Endothelial cell of umbilical vein (primary cell): Measurements from ENCODE around the gene ST6GALNAC4. TPM values are rescaled to one million over a fixed set of nuclear protein-coding genes. Genes with fewer than 3 reads are reported as not detected.

Experiments used
- BruUV-seq: library from RNA; stranded (reverse); fragments of 400-500 nt; replicated peaks from 2 replicates; lab custom pipeline; 2021; lab: Mats Ljungman, UMichigan
- CTCF ChIA-PET: fragments of 300-600, 350-600 bp; sonication (Branson Sonifier 250); formaldehyde crosslinking; loops from one replicate; lab custom pipeline; 2021; ENCODE audit warnings: antibody characterized with exemption, inconsistent platforms; lab: Charles Lee
- POLR2A ChIA-PET: fragments of 300-600, 350-600 bp; sonication (Branson Sonifier 250); formaldehyde crosslinking; loops from one replicate; lab custom pipeline; 2021; ENCODE audit warnings: antibody characterized with exemption, inconsistent platforms; lab: Charles Lee
- DNase-seq: peaks from one replicate; pipeline ENCODE4 v3.0.0-alpha.2; 2011; ENCODE audit warnings: low read depth, low spot score
- FAIRE-seq: peaks from 2 replicates; lab custom pipeline; 2011; peaks lifted over from hg19 to GRCh38; lab: Jason Lieb, UNC
- H2AFZ ChIP-seq: 2 replicates; pipeline ENCODE4 v1.6.0; 2012; ENCODE audit warnings: low read depth, low read length, control low read depth, inconsistent platforms
- H3K27ac ChIP-seq: 2 replicates; pipeline ENCODE4 v1.5.1; 2011; ENCODE audit warnings: low read depth, mild to moderate bottlenecking, control low read depth, low read length, moderate library complexity; ENCODE audit not compliant: insufficient read depth
- H3K27me3 ChIP-seq, 2 experiments: 2 replicates each; pipeline versions ENCODE4 v1.6.0 to v1.6.1; 2011; ENCODE audit warnings: low read length in 2 of 2, mixed read lengths in 1 of 2; ENCODE audit not compliant: control insufficient read depth in 2 of 2, insufficient read depth in 2 of 2
- H3K36me3 ChIP-seq, 2 experiments: 2 replicates in 1 of 2; 3 replicates in 1 of 2; pipeline ENCODE4 v1.5.1; 2011; ENCODE audit warnings: low read length in 2 of 2, mild to moderate bottlenecking in 1 of 2, moderate library complexity in 1 of 2; ENCODE audit not compliant: control insufficient read depth in 2 of 2, insufficient read depth in 2 of 2; ENCODE audit errors: extremely low read depth in 1 of 2
- H3K4me1 ChIP-seq: 3 replicates; pipeline ENCODE4 v1.5.1; 2011; ENCODE audit warnings: mild to moderate bottlenecking, low read length; ENCODE audit not compliant: control insufficient read depth, insufficient read depth; ENCODE audit errors: extremely low read depth
- H3K4me2 ChIP-seq: 2 replicates; pipeline ENCODE4 v1.6.1; 2011; ENCODE audit warnings: low read length, control low read depth, mixed read lengths; ENCODE audit not compliant: insufficient read depth
- H3K4me3 ChIP-seq, 3 experiments: fragments of 200-600 bp in 1 of 3; sonication (generic), shearing (Covaris generic) in 1 of 3; replicated peaks in 1 of 3; 2 replicates each; pipeline ENCODE4 v1.5.1; 2011 to 2016; ENCODE audit warnings: control low read depth in 3 of 3, low read length in 3 of 3, mild to moderate bottlenecking in 2 of 3, inconsistent platforms in 1 of 3, low read depth in 1 of 3, moderate library complexity in 1 of 3; ENCODE audit not compliant: insufficient read depth in 1 of 3
- H3K79me2 ChIP-seq: 2 replicates; pipeline ENCODE4 v1.6.0; 2012; ENCODE audit warnings: low read length, inconsistent platforms; ENCODE audit not compliant: control insufficient read depth, insufficient read depth
- H3K9ac ChIP-seq: replicated peaks from 2 replicates; pipeline ENCODE3; 2011; ENCODE audit warnings: low read length, control low read depth; ENCODE audit not compliant: insufficient read depth; ENCODE audit errors: extremely low read depth
- H3K9me1 ChIP-seq: replicated peaks from 3 replicates; pipeline ENCODE4 v1.6.0; 2011; ENCODE audit warnings: mild to moderate bottlenecking, low read length; ENCODE audit not compliant: control insufficient read depth, insufficient read depth; ENCODE audit errors: extremely low read depth
- H3K9me3 ChIP-seq: replicated peaks from 2 replicates; pipeline ENCODE4 v1.5.1; 2012; ENCODE audit warnings: low read length, inconsistent platforms; ENCODE audit not compliant: control insufficient read depth, insufficient read depth
- H4K20me1 ChIP-seq: replicated peaks from 2 replicates; pipeline ENCODE3; 2011; ENCODE audit warnings: mild to moderate bottlenecking, low read length; ENCODE audit not compliant: control insufficient read depth, insufficient read depth; ENCODE audit errors: extremely low read depth
- EZH2 ChIP-seq: IDR thresholded peaks from 2 replicates; pipeline ENCODE4 v1.6.1; 2012; ENCODE audit warnings: borderline replicate concordance, low read depth, mild to moderate bottlenecking, moderate library complexity, low read length, inconsistent platforms; ENCODE audit not compliant: severe bottlenecking
- FOS ChIP-seq: IDR thresholded peaks from 2 replicates; pipeline ENCODE4 v1.6.1; 2011; ENCODE audit warnings: mild to moderate bottlenecking, low read length, moderate library complexity, borderline replicate concordance; ENCODE audit not compliant: insufficient read depth
- GATA2 ChIP-seq: IDR thresholded peaks from 2 replicates; pipeline ENCODE4 v1.7.0; 2011; ENCODE audit warnings: low read depth, mild to moderate bottlenecking, moderate library complexity, mixed read lengths, low read length; ENCODE audit not compliant: insufficient read length, insufficient read depth
- JUN ChIP-seq: IDR thresholded peaks from 2 replicates; pipeline ENCODE4 v1.6.1; 2011; ENCODE audit warnings: borderline replicate concordance, low read depth; ENCODE audit not compliant: insufficient read length, insufficient read depth
- MYC ChIP-seq: IDR thresholded peaks from one replicate; pipeline ENCODE4 v1.6.1; 2011; ENCODE audit warnings: mild to moderate bottlenecking, low read depth, low read length
- POLR2A ChIP-seq: IDR thresholded peaks from 2 replicates; pipeline ENCODE4 v1.6.1; 2012; ENCODE audit warnings: low read depth, mild to moderate bottlenecking, control low read depth, low read length
- POLR2AphosphoS5 ChIP-seq: IDR thresholded peaks from 2 replicates; pipeline ENCODE4 v1.6.1; 2012; ENCODE audit warnings: low read depth, mild to moderate bottlenecking, control low read depth, low read length, moderate library complexity; ENCODE audit not compliant: insufficient read depth
- dilution Hi-C: fragments of 300-500 bp; cut with MboI; formaldehyde crosslinking; loops from one replicate; pipeline ENCODE4 v1.15.0; 2019; ENCODE audit warnings: low sequenced_read_pairs; ENCODE audit not compliant: extremely low pct_ligation_motif_present
- intact Hi-C: fragments of 100-400 bp; cut with micrococcal nuclease; formaldehyde crosslinking; loops from one replicate; pipeline ENCODE4 v1.10.0; 2022
- polyA plus RNA-seq, 4 experiments: library from polyadenylated mRNA; depleted of rRNA in 3 of 4; stranded (reverse) in 3 of 4; unstranded in 1 of 4; fragments of >200 nt; gene quantifications; 2 replicates each; pipeline versions ENCODE4 v1.2.1 to v1.2.3, GENCODE V29; 2011 to 2012; ENCODE audit warnings: missing spikeins in 1 of 4
- total RNA-seq: library from RNA; stranded (reverse); gene quantifications from 2 replicates; pipeline ENCODE4 v1.2.3, GENCODE V29; 2021
- TF ChIP-seq, protein P1 (sequence below): IDR thresholded peaks from 2 replicates; pipeline ENCODE4 v1.6.1; 2011; ENCODE audit not compliant: insufficient read depth, insufficient read length
- TF ChIP-seq, protein P2 (sequence below), 2 donors: IDR thresholded peaks; 1 replicate in 1 of 2; 2 replicates in 1 of 2; pipeline ENCODE4 v1.5.1; 2011; ENCODE audit warnings: low read length in 2 of 2, mild to moderate bottlenecking in 2 of 2, moderate library complexity in 2 of 2, control low read depth in 1 of 2, inconsistent platforms in 1 of 2, low read depth in 1 of 2; ENCODE audit not compliant: insufficient read depth in 1 of 2; ENCODE audit errors: extremely low read depth in 1 of 2

Gene ST6GALNAC4
- total and polyA plus RNA-seq, 2 donors (not counting 3 experiments of a cell fraction or from before 2014, with no cell fraction given): 45.9 to 85.3 TPM

- no peak overlapping the region for H3K27ac ChIP-seq
- H2AFZ ChIP-seq: no peak overlapping the region
These were observed 19.6 kb downstream of the ST6GALNAC4 start for GRCh38 chr9:127897193-127897692.

More at GRCh38 chr9:127897193-127897692, 19.6 kb downstream of the ST6GALNAC4 start:
- no peak overlapping the region for H3K9ac ChIP-seq
- H3K27me3 ChIP-seq: no peaks in the 10 kb centered on the region
- H3K9me1 ChIP-seq: no peaks in the 10 kb centered on the region
- H3K9me3 ChIP-seq: no peaks in the 10 kb centered on the region
- peaks cover 11% of the 10 kb centered on the region for H3K79me2 ChIP-seq
- intact Hi-C loops: no loop called here
- DNase-seq (peak; percentile 83), FAIRE-seq (peak; percentile 67)
- ChIA-PET POLR2A (interaction anchor here (1.4 kb wide), 1 partner anchor 15 kb away, joined by 7 read pairs; no protein-coding TSS in a partner anchor), CTCF (interaction anchor here (0.9 to 2.7 kb wide), 6 partner anchors 9 to 163 kb away, joined by 3 to 12 read pairs (median 4); partner anchors contain the start of gene TOR2A)
- peaks cover 11% of the 10 kb centered on the region for H3K4me1 ChIP-seq
- H3K36me3 ChIP-seq: peaks cover 9 to 34% of the 10 kb centered on the region in 2 experiments
- BruUV-seq: no TSS peak
- no peak for TF ChIP-seq JUN
- no peak for TF ChIP-seq POLR2AphosphoS5
- TF ChIP-seq FOS: no peak
- TF ChIP-seq, protein P1, sequence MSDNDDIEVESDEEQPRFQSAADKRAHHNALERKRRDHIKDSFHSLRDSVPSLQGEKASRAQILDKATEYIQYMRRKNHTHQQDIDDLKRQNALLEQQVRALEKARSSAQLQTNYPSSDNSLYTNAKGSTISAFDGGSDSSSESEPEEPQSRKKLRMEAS: no peak
- TF ChIP-seq, protein P2, sequence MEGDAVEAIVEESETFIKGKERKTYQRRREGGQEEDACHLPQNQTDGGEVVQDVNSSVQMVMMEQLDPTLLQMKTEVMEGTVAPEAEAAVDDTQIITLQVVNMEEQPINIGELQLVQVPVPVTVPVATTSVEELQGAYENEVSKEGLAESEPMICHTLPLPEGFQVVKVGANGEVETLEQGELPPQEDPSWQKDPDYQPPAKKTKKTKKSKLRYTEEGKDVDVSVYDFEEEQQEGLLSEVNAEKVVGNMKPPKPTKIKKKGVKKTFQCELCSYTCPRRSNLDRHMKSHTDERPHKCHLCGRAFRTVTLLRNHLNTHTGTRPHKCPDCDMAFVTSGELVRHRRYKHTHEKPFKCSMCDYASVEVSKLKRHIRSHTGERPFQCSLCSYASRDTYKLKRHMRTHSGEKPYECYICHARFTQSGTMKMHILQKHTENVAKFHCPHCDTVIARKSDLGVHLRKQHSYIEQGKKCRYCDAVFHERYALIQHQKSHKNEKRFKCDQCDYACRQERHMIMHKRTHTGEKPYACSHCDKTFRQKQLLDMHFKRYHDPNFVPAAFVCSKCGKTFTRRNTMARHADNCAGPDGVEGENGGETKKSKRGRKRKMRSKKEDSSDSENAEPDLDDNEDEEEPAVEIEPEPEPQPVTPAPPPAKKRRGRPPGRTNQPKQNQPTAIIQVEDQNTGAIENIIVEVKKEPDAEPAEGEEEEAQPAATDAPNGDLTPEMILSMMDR (IDR thresholded peaks at IDR 0.05; ENCODE audit: extremely low read depth in 1 of 2, insufficient read depth in 1 of 2, low read depth in 1 of 2, low read length in 2 of 2): no peak
- TF ChIP-seq MYC: no peak
- TF ChIP-seq GATA2: no peak
- no peak for TF ChIP-seq EZH2
- no peak for TF ChIP-seq POLR2A
- dilution Hi-C loops: no loop called here
- H3K4me2 ChIP-seq: peak overlapping the region; percentile 37
- peak overlapping the region in 1 of 3 experiments; percentile 14 for H3K4me3 ChIP-seq
- H4K20me1 ChIP-seq: no peaks in the 10 kb centered on the region
